Fibroblast of lung (primary cell): ENCODE measurements around the gene SSBP3. TPM values are rescaled to one million over a fixed set of nuclear protein-coding genes. Genes with fewer than 3 reads are reported as not detected.

Source experiments
- DNase-seq, 2 donors: peaks; one replicate each; pipeline versions ENCODE4 v3.0.0 to v3.0.0-alpha.2; 2010; ENCODE audit warnings: low read depth in 2 of 2
- H2AFZ ChIP-seq: 2 replicates; pipeline ENCODE4 v1.5.1; 2012; ENCODE audit warnings: low read length, control low read depth, inconsistent platforms
- H3K27ac ChIP-seq: 2 replicates; pipeline ENCODE4 v1.5.1; 2011; ENCODE audit warnings: low read length, control low read depth; ENCODE audit not compliant: insufficient read depth
- H3K27me3 ChIP-seq: 2 replicates; pipeline ENCODE4 v1.5.1; 2011; ENCODE audit warnings: mild to moderate bottlenecking, low read length; ENCODE audit not compliant: control insufficient read depth, insufficient read depth
- H3K36me3 ChIP-seq: 2 replicates; pipeline ENCODE4 v1.5.1; 2011; ENCODE audit warnings: low read length; ENCODE audit not compliant: control insufficient read depth, insufficient read depth
- H3K4me1 ChIP-seq: 2 replicates; pipeline ENCODE4 v1.5.1; 2011; ENCODE audit warnings: low read length; ENCODE audit not compliant: control insufficient read depth, insufficient read depth; ENCODE audit errors: extremely low read depth
- H3K4me2 ChIP-seq: 2 replicates; pipeline ENCODE4 v1.5.1; 2011; ENCODE audit warnings: low read length, control low read depth; ENCODE audit not compliant: insufficient read depth; ENCODE audit errors: extremely low read depth
- H3K4me3 ChIP-seq, 4 experiments: fragments of 200-600 bp in 1 of 4; sonication (generic) in 1 of 4; replicated peaks in 1 of 4; 2 replicates each; pipeline ENCODE4 v1.5.1; 2011 to 2016; ENCODE audit warnings: low read length in 4 of 4, low read depth in 3 of 4, mild to moderate bottlenecking in 3 of 4, control low read depth in 2 of 4, inconsistent platforms in 1 of 4, mixed read lengths in 1 of 4; ENCODE audit not compliant: insufficient read depth in 1 of 4; ENCODE audit errors: control extremely low read depth in 1 of 4
- H3K79me2 ChIP-seq: 2 replicates; pipeline ENCODE4 v1.5.1; 2012; ENCODE audit warnings: mild to moderate bottlenecking, low read length, inconsistent platforms; ENCODE audit not compliant: control insufficient read depth, insufficient read depth
- H3K9ac ChIP-seq: 2 replicates; pipeline ENCODE4 v1.5.1; 2011; ENCODE audit warnings: mild to moderate bottlenecking, low read length, control low read depth; ENCODE audit not compliant: insufficient read depth
- H3K9me3 ChIP-seq: 2 replicates; pipeline ENCODE4 v1.5.1; 2012; ENCODE audit warnings: low read depth, low read length; ENCODE audit not compliant: control insufficient read depth, insufficient read depth
- H4K20me1 ChIP-seq: 2 replicates; pipeline ENCODE4 v1.5.1; 2011; ENCODE audit warnings: low read length; ENCODE audit not compliant: control insufficient read depth, insufficient read depth; ENCODE audit errors: extremely low read depth
- CTCF ChIP-seq, 2 donors: IDR thresholded peaks in 1 of 2; conservative IDR thresholded peaks in 1 of 2; 1 replicate in 1 of 2; 2 replicates in 1 of 2; pipeline ENCODE4 v1.5.1; 2011 to 2012; ENCODE audit warnings: low read length in 2 of 2, control low read depth in 1 of 2, inconsistent platforms in 1 of 2, low read depth in 1 of 2, mild to moderate bottlenecking in 1 of 2
- EZH2 ChIP-seq: IDR thresholded peaks from 2 replicates; pipeline ENCODE4 v1.5.1; 2012; ENCODE audit warnings: low read length, control low read depth, mild to moderate bottlenecking; ENCODE audit errors: missing control alignments
- polyA plus RNA-seq, 2 donors: library from polyadenylated mRNA; depleted of rRNA in 1 of 2; stranded (reverse) in 1 of 2; unstranded in 1 of 2; fragments of >200 nt; gene quantifications; 2 replicates each; pipeline ENCODE4 v1.2.1, GENCODE V29; 2011 to 2012; ENCODE audit warnings: missing spikeins in 1 of 2
- total RNA-seq: library from RNA; depleted of rRNA; stranded (reverse); fragments of >200 nt; gene quantifications from 2 replicates; pipeline ENCODE4 v1.2.1, GENCODE V29; 2014

Gene SSBP3
- total and polyA plus RNA-seq, 2 donors (not counting 1 experiment from before 2014, with no cell fraction given): 9.4 to 26.4 TPM

GRCh38 chr1:54268762-54269297 is 137.4 kb downstream of the SSBP3 start:
- no peaks in the 10 kb centered on the region for H3K9me3 ChIP-seq
- no peak for TF ChIP-seq EZH2
- no peak for TF ChIP-seq CTCF (conservative IDR thresholded peaks at IDR 0.05 in 1 of 2, IDR thresholded peaks at IDR 0.05 in 1 of 2; ENCODE audit: low read depth in 1 of 2, low read length in 2 of 2)
- no peaks in the 10 kb centered on the region for H3K79me2 ChIP-seq
- no peak overlapping the region for H3K9ac ChIP-seq
- no peaks in the 10 kb centered on the region for H3K36me3 ChIP-seq
- no peak overlapping the region for H3K4me2 ChIP-seq
- no peaks in the 10 kb centered on the region for H3K27me3 ChIP-seq
- H3K27ac ChIP-seq: no peak overlapping the region
- H3K4me3 ChIP-seq: no peak overlapping the region
- no peak overlapping the region for H2AFZ ChIP-seq
- no peaks in the 10 kb centered on the region for H4K20me1 ChIP-seq
- DNase-seq: no peak
- peaks cover 15% of the 10 kb centered on the region for H3K4me1 ChIP-seq

GRCh38 chr1:54267815-54268761 is 138.1 kb downstream of the SSBP3 start:
- Histone ChIP-seq H3K4me2 (no peak overlapping the region), H3K9me3 (no peaks in the 10 kb centered on the region), H3K36me3 (no peaks in the 10 kb centered on the region), H3K27ac (no peak overlapping the region), H4K20me1 (no peaks in the 10 kb centered on the region), H3K27me3 (no peaks in the 10 kb centered on the region), H3K9ac (no peak overlapping the region), H3K4me3 (no peak overlapping the region), H2AFZ (no peak overlapping the region), H3K4me1 (peaks cover 11% of the 10 kb centered on the region), H3K79me2 (no peaks in the 10 kb centered on the region)
- no peak for DNase-seq
- TF ChIP-seq CTCF (conservative IDR thresholded peaks at IDR 0.05 in 1 of 2, IDR thresholded peaks at IDR 0.05 in 1 of 2; ENCODE audit: low read depth in 1 of 2, low read length in 2 of 2) (no peak), EZH2 (no peak)

GRCh38 chr1:54266908-54267307 is 139.3 kb downstream of the SSBP3 start:
- TF ChIP-seq CTCF (conservative IDR thresholded peaks at IDR 0.05 in 1 of 2, IDR thresholded peaks at IDR 0.05 in 1 of 2; ENCODE audit: low read depth in 1 of 2, low read length in 2 of 2): no peak
- no peak for TF ChIP-seq EZH2
- Histone ChIP-seq H3K4me1 (peaks cover 2% of the 10 kb centered on the region), H3K36me3 (no peaks in the 10 kb centered on the region), H3K4me3 (no peak overlapping the region), H2AFZ (no peak overlapping the region), H3K79me2 (no peaks in the 10 kb centered on the region), H3K9me3 (no peaks in the 10 kb centered on the region), H3K4me2 (no peak overlapping the region), H3K27me3 (no peaks in the 10 kb centered on the region), H4K20me1 (no peaks in the 10 kb centered on the region), H3K9ac (no peak overlapping the region), H3K27ac (no peak overlapping the region)
- no peak for DNase-seq
